Measurements from ENCODE around the gene SH3GL3.

Gene SH3GL3

GRCh38 chr15:83446904-83447709, at the start of gene SH3GL3:
Gene SH3GL3 (plus strand): TSS chr15:83447341. CDS start chr15:83447534, 193 bp downstream.
- peak; percentile 25 for DNase-seq (ENCODE audit: low read depth)

- peak; percentile 41 for DNase-seq (ENCODE audit: low read depth)
Measured at GRCh38 chr15:83398626-83399025, 48.5 kb upstream of the SH3GL3 start.

- no peak for DNase-seq (ENCODE audit: low read depth)
Measured at GRCh38 chr15:83404121-83404520, 43.0 kb upstream of the SH3GL3 start.

GRCh38 chr15:83410532-83410931, 36.6 kb upstream of the SH3GL3 start:
- no peak for DNase-seq (ENCODE audit: low read depth)

GRCh38 chr15:83413054-83413719, 34.0 kb upstream of the SH3GL3 start:
- DNase-seq (ENCODE audit: low read depth): no peak

GRCh38 chr15:83422081-83422480, 25.1 kb upstream of the SH3GL3 start:
- DNase-seq (ENCODE audit: low read depth): no peak

- DNase-seq (ENCODE audit: low read depth): no peak
Measured at GRCh38 chr15:83422541-83422940, 24.6 kb upstream of the SH3GL3 start.

- no peak for DNase-seq (ENCODE audit: low read depth)
Measured at GRCh38 chr15:83424101-83424500, 23.0 kb upstream of the SH3GL3 start.

GRCh38 chr15:83430441-83430840, 16.7 kb upstream of the SH3GL3 start:
- DNase-seq (ENCODE audit: low read depth): no peak

GRCh38 chr15:83431521-83431920, 15.6 kb upstream of the SH3GL3 start:
- DNase-seq (ENCODE audit: low read depth): no peak

GRCh38 chr15:83435202-83435601, 11.9 kb upstream of the SH3GL3 start:
- DNase-seq (ENCODE audit: low read depth): no peak

- DNase-seq (ENCODE audit: low read depth): no peak
Measured at GRCh38 chr15:83435782-83436181, 11.4 kb upstream of the SH3GL3 start.

- DNase-seq (ENCODE audit: low read depth): no peak
Measured at GRCh38 chr15:83436513-83437158, 10.5 kb upstream of the SH3GL3 start.

- DNase-seq (ENCODE audit: low read depth): no peak
Measured at GRCh38 chr15:83443076-83443847, 3.9 kb upstream of the SH3GL3 start.

GRCh38 chr15:83444936-83445335, 2.2 kb upstream of the SH3GL3 start:
- no peak for DNase-seq (ENCODE audit: low read depth)

GRCh38 chr15:83445643-83446042, 1.5 kb upstream of the SH3GL3 start:
- no peak for DNase-seq (ENCODE audit: low read depth)

GRCh38 chr15:83446417-83446816, 724 bp upstream of the SH3GL3 start:
- no peak for DNase-seq (ENCODE audit: low read depth)

GRCh38 chr15:83449250-83449671, 2.1 kb downstream of the SH3GL3 start:
- DNase-seq (ENCODE audit: low read depth): no peak

- DNase-seq (ENCODE audit: low read depth): peak; percentile 26
Measured at GRCh38 chr15:83449937-83450506, 2.9 kb downstream of the SH3GL3 start.

- DNase-seq (ENCODE audit: low read depth): no peak
Measured at GRCh38 chr15:83457149-83457548, 10.0 kb downstream of the SH3GL3 start.

- no peak for DNase-seq (ENCODE audit: low read depth)
Measured at GRCh38 chr15:83458381-83458780, 11.2 kb downstream of the SH3GL3 start.

- DNase-seq (ENCODE audit: low read depth): no peak
Measured at GRCh38 chr15:83462026-83462425, 14.9 kb downstream of the SH3GL3 start.
